ENCODE data around the gene FIBCD1. TPM values are rescaled to one million over a fixed set of nuclear protein-coding genes. Genes with fewer than 3 reads are reported as not detected.
"Not testable (repeated sequence)": the region's sequence is repeated elsewhere in the genome, so short reads cannot be mapped to it uniquely, and the experiment has no call there.

FIBCD1 gene
- total RNA-seq, 6 experiments from 2014 or later: not detected

DNA sequence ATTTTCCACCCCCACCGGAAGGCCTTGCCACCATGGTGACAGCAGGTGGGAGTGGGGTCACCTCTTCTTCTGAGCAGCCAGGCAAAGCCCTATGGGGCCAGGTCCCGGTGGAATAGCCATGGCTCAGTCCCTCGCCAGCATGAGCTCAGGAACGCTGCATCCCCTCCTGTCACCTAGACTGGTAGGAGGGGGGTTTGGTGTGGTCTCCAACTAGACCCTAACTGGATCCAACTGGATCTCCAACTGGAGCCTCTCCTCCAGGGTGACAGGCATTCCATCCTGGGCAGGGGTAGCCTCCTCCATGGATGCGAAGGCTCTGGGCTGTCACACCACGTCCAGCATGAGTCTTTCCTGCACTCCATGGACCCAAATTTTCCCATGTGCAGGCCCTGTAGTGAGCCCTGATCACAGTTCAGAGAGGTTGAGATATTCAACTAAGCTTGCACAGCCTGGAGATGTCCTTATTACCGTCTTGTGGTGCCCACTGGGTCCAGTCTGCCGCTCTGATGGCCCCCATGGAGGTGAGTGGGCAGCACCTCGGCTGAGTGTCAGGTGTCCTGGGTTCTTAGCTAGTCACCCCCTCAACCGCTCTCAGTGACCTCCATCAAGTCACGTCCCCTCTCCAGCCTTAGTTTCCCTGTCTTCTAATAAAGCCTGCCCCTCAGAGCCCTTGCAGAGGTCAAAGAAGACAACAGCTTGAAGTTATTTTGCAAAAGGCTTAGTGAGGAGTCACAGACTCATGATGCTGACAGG is 18.6 kb upstream of the FIBCD1 start:
- TF ChIP-seq POLR2A (IDR thresholded peaks at IDR 0.05): no peak
- TF ChIP-seq, protein P1, sequence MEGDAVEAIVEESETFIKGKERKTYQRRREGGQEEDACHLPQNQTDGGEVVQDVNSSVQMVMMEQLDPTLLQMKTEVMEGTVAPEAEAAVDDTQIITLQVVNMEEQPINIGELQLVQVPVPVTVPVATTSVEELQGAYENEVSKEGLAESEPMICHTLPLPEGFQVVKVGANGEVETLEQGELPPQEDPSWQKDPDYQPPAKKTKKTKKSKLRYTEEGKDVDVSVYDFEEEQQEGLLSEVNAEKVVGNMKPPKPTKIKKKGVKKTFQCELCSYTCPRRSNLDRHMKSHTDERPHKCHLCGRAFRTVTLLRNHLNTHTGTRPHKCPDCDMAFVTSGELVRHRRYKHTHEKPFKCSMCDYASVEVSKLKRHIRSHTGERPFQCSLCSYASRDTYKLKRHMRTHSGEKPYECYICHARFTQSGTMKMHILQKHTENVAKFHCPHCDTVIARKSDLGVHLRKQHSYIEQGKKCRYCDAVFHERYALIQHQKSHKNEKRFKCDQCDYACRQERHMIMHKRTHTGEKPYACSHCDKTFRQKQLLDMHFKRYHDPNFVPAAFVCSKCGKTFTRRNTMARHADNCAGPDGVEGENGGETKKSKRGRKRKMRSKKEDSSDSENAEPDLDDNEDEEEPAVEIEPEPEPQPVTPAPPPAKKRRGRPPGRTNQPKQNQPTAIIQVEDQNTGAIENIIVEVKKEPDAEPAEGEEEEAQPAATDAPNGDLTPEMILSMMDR (IDR thresholded peaks at IDR 0.05): no peak
- 80% methylated on average over 4 of the region's 11 CpGs for WGBS (ENCODE audit: insufficient coverage, low coverage, low lambda C conversion rate, missing lambda C conversion rate)

DNA sequence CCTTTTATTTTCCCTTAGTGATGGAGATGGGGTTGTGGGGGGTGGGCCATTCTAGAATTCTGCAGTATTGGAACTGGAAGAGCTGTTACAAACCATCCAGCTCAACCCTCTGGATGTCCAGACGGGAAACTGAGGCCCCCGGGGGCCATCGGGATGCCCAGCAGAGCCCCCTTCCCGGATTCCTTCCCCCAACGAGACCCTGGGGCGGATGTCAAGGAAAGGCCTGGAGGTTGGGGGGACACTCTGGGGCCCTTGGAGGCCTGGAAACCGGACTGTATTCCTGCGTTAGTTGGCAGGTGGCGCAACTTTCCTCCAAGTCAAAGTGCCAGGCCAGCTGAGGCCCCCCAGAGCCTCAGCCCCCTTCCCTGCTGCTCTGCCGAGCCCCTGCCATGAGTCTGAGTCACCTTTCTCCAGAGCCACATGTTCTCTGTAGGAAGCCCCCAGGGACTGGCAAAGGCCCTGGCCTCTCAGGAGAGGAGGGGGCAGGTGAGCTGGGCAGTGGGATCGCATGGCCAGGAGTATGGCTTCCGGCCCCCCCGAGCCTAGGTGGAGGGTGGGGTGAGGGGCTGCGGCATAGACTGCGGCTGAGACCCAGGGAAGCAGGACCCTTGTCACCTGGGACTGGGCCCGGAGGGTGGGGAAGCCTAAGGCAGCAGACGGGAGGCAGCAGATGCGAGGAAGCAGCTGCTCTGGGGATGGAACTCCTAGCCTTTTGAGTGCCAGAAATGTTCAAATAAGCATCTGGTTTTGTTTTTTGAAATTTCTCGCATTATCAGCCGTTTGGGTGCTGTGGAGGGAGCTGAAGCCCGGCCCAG is 17.8 kb upstream of the FIBCD1 start:
- no peaks in the 10 kb centered on the region for H3K9me3 ChIP-seq
- no peaks in the 10 kb centered on the region for H3K36me3 ChIP-seq
- WGBS (ENCODE audit: insufficient coverage, low coverage, low lambda C conversion rate, missing lambda C conversion rate): 31% methylated on average over 3 of the region's 21 CpGs
- TF ChIP-seq, protein P1 (IDR thresholded peaks at IDR 0.05): no peak
- TF ChIP-seq POLR2A (IDR thresholded peaks at IDR 0.05): no peak
- ATAC-seq (no peak), DNase-seq (no peak)
- H3K27ac ChIP-seq: no peak overlapping the region
- H3K27me3 ChIP-seq: no peaks in the 10 kb centered on the region
- intact Hi-C loops (cut with DNase I): no loop called here
- no peak overlapping the region for H3K4me3 ChIP-seq
- H3K4me1 ChIP-seq: no peaks in the 10 kb centered on the region

More for the DNA sequence above, 18.6 kb upstream of the FIBCD1 start:
- Histone ChIP-seq H3K4me3 (no peak overlapping the region), H3K27ac (no peak overlapping the region), H3K36me3 (no peaks in the 10 kb centered on the region), H3K27me3 (no peaks in the 10 kb centered on the region), H3K9me3 (no peaks in the 10 kb centered on the region), H3K4me1 (no peaks in the 10 kb centered on the region)
- no peak for ATAC-seq
- no peak for DNase-seq
- intact Hi-C loops (cut with DNase I): no loop called here

DNA sequence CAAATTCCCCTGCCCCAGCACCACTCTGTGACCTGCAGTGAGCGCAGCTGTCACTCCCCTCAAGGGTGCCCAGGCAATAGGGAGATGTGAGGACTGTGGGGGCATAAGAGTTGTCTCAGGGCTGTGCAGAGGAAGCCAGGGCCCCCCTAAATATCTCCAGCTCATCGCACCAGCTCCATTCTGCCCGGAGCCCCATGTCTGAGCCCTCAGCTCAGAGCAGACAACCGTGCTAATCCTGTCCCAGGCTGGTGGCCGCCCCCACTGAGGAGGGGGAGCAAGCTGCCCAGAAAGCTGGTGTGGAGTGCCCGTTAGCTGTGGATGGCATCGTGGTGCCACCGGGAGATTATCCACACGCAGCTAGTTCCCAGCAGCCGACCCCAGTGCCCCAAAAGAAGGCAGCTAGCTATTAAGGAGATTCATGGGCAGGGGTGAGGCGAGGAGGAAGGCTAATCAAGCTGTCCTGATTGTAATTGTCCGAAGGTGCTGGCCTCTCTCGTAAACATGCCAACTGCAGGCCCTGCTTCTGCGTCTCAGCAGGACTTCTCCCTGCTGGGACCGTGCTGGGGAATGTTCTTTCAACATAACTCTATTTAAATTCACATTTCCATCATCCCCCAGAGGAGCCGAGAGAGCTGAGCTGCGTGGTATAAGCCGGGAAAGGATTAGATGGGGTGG is 17.0 kb upstream of the FIBCD1 start:
- no peaks in the 10 kb centered on the region for H3K9me3 ChIP-seq
- TF ChIP-seq, protein P1 (IDR thresholded peaks at IDR 0.05): no peak
- no peak for TF ChIP-seq POLR2A (IDR thresholded peaks at IDR 0.05)
- H3K27ac ChIP-seq: no peak overlapping the region
- intact Hi-C loops (cut with DNase I): no loop called here
- 57% methylated on average over 10 of the region's 18 CpGs for whole genome bisulfite sequencing (ENCODE audit: insufficient coverage, low coverage, low lambda C conversion rate, missing lambda C conversion rate)
- ATAC-seq: peak in 1 of 4 donors; percentile 15
- no peaks in the 10 kb centered on the region for H3K4me1 ChIP-seq
- H3K4me3 ChIP-seq: no peak overlapping the region
- no peaks in the 10 kb centered on the region for H3K36me3 ChIP-seq
- H3K27me3 ChIP-seq: no peaks in the 10 kb centered on the region
- DNase-seq: no peak

DNA sequence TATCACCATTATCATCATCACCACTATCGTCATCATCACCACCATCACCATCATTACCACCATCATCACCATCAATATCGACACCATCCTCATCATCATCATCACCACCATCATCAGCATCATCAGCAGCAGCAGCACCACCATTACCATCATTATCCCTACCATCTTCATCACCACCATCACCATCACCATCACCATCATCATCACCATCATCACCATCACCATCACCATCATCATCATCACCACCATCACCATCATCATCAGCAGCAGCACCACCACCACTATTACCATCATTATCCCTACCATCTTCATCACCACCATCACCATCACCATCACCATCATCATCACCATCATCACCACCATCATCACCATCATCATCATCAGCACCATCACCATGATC is 15.9 kb upstream of the FIBCD1 start:
- H3K9me3 ChIP-seq; DNase-seq; H3K36me3 ChIP-seq; H3K4me1 ChIP-seq; intact Hi-C loops (cut with DNase I); H3K27me3 ChIP-seq; ATAC-seq; H3K4me3 ChIP-seq; H3K27ac ChIP-seq: not testable (repeated sequence)
- 100% methylated on average over 2 of the region's 2 CpGs for WGBS (ENCODE audit: insufficient coverage, low coverage, low lambda C conversion rate, missing lambda C conversion rate)
